K562 (cell line): Measurements from ENCODE around the gene CYS1. TPM values are rescaled to one million over a fixed set of nuclear protein-coding genes. Genes with fewer than 3 reads are reported as not detected.

Experiments used
- CREB5 ChIP-seq: fragments of 250-450 bp; sonication (Bioruptor Pico); IDR thresholded peaks from 2 replicates; pipeline ENCODE4 v1.5.0; 2020; ENCODE audit warnings: mild to moderate bottlenecking
- FOXM1 ChIP-seq, 2 experiments: fragments of 450-650 bp in 1 of 2; sonication (generic) in 1 of 2; formaldehyde crosslinking in 1 of 2; IDR thresholded peaks; 2 replicates each; pipeline versions ENCODE4 v1.6.1 to v1.9.0; 2017 to 2022; ENCODE audit warnings: low read depth in 2 of 2, mild to moderate bottlenecking in 2 of 2, missing genetic modification reagents in 1 of 2, moderate library complexity in 1 of 2
- GABPA ChIP-seq: fragments of 200-800 bp; sonication (Bioruptor generic); conservative IDR thresholded peaks from 2 replicates; pipeline ENCODE4 v1.6.1; 2016; ENCODE audit warnings: low read depth, missing genetic modification characterization, missing compliant biosample characterization
- POU5F1 ChIP-seq: fragments of 150-350 bp; IDR thresholded peaks from 2 replicates; pipeline ENCODE4 v1.6.1; 2014; ENCODE audit warnings: borderline replicate concordance, low read length, low read depth, mild to moderate bottlenecking; ENCODE audit not compliant: partially characterized antibody
- RBM17 ChIP-seq: fragments of 200-400 bp; formaldehyde crosslinking; IDR thresholded peaks from 2 replicates; pipeline ENCODE4 v1.6.1; 2017; ENCODE audit warnings: low read depth, mild to moderate bottlenecking, low read length, borderline replicate concordance
- RBM34 ChIP-seq: fragments of 200-400 bp; formaldehyde crosslinking; IDR thresholded peaks from 2 replicates; pipeline ENCODE4 v1.6.1; 2018; ENCODE audit warnings: low read length, borderline replicate concordance; ENCODE audit not compliant: insufficient read depth
- SMARCA4 ChIP-seq: fragments of 450-650 bp; IDR thresholded peaks from 2 replicates; pipeline ENCODE4 v1.6.1; 2016
- TEAD4 ChIP-seq, 2 experiments: sonication (generic) in 1 of 2; formaldehyde crosslinking in 1 of 2; IDR thresholded peaks; 2 replicates each; pipeline versions ENCODE4 v1.6.1 to v1.8.0; 2012 to 2022; ENCODE audit warnings: borderline replicate concordance in 1 of 2, inconsistent platforms in 1 of 2, low read length in 1 of 2, mild to moderate bottlenecking in 1 of 2, missing genetic modification reagents in 1 of 2
- USF2 ChIP-seq: sonication (generic); formaldehyde crosslinking; IDR thresholded peaks from 2 replicates; pipeline ENCODE4 v1.5.0; 2020; ENCODE audit warnings: missing genetic modification reagents
- ZBTB12 ChIP-seq: fragments of 250-450 bp; sonication (Bioruptor Pico); IDR thresholded peaks from 2 replicates; pipeline ENCODE4 v1.4.0; 2020
- ZBTB2 ChIP-seq: fragments of 450-650 bp; IDR thresholded peaks from 2 replicates; pipeline ENCODE4 v1.6.1; 2016; ENCODE audit warnings: antibody characterized with exemption
- ZKSCAN3 ChIP-seq: fragments of 250-450 bp; sonication (Bioruptor Pico); IDR thresholded peaks from 2 replicates; pipeline ENCODE4 v1.4.0; 2020
- ZNF197 ChIP-seq: fragments of 200-800 bp; sonication (Bioruptor generic); IDR thresholded peaks from 2 replicates; pipeline ENCODE4 v1.6.1; 2016; ENCODE audit warnings: low read depth, missing genetic modification characterization, missing compliant biosample characterization
- ZNF551 ChIP-seq: fragments of 250-450 bp; sonication (Bioruptor Pico); IDR thresholded peaks from 2 replicates; pipeline ENCODE4 v1.5.0; 2021; ENCODE audit warnings: mild to moderate bottlenecking, moderate library complexity
- ZNF592 ChIP-seq: fragments of 450-650 bp; IDR thresholded peaks from 2 replicates; pipeline ENCODE4 v1.6.1; 2017; ENCODE audit warnings: antibody characterized with exemption, mild to moderate bottlenecking
- ZNF644 ChIP-seq: fragments of 200-800 bp; sonication (Bioruptor generic); IDR thresholded peaks from 2 replicates; pipeline ENCODE4 v1.6.1; 2016; ENCODE audit warnings: low read depth, missing genetic modification characterization, missing compliant biosample characterization
- ZNF76 ChIP-seq: fragments of 250-450 bp; sonication (Bioruptor Pico); IDR thresholded peaks from 2 replicates; pipeline ENCODE4 v1.4.0; 2020; ENCODE audit warnings: mild to moderate bottlenecking, moderate library complexity, borderline replicate concordance
- polyA plus RNA-seq, 8 experiments: library from polyadenylated mRNA; depleted of rRNA in 4 of 8; stranded (reverse) in 5 of 8; unstranded in 3 of 8; fragments of >200 nt; fragmentation: Nextera tagmentation in 2 of 8; fragmentation: Illumina TruSeq in 1 of 8; extraction: Ambion mirVana in 2 of 8; extraction: Trizol in 1 of 8; gene quantifications; 2 replicates each; pipeline versions ENCODE4 v1.2.1 to v1.2.3, GENCODE V29; 2011 to 2014; ENCODE audit warnings: inconsistent platforms in 1 of 8, missing spikeins in 1 of 8
- total RNA-seq, 7 experiments: library from RNA; depleted of rRNA in 6 of 7; stranded (reverse); fragments of >200 nt in 6 of 7; fragmentation: Illumina TruSeq in 2 of 7; extraction: Trizol in 2 of 7; gene quantifications; 2 replicates each; pipeline versions ENCODE4 v1.2.1 to v1.2.3, GENCODE V29; 2011 to 2021; ENCODE audit warnings: low replicate concordance in 1 of 7

CYS1 gene
- total and polyA plus RNA-seq, 9 of the 15 experiments (the other 6 are each of a cell fraction or from before 2014, with no cell fraction given): 0.11 to 0.13 TPM; not detected in 7

- TF ChIP-seq TEAD4 (IDR thresholded peaks at IDR 0.05; ENCODE audit: low read length) (no peak; the same call in 1 of the 2 replicates), TEAD4 (CRISPR knock-in tag; IDR thresholded peaks at IDR 0.05; ENCODE audit: borderline replicate concordance) (no peak), ZNF644 (no peak), ZNF592 (no peak), SMARCA4 (peak; percentile 63), RBM17 (no peak), ZNF76 (no peak), GABPA (tag) (peak; percentile 23; the same call in 1 of the 2 replicates), FOXM1 (IDR thresholded peaks at IDR 0.05; ENCODE audit: low read depth) (no peak), FOXM1 (CRISPR knock-in tag; IDR thresholded peaks at IDR 0.05; ENCODE audit: low read depth) (no peak), POU5F1 (no peak), USF2 (CRISPR knock-in tag) (no peak), ZKSCAN3 (no peak), RBM34 (no peak), ZNF197 (CRISPR knock-in tag) (no peak), ZBTB12 (no peak), CREB5 (no peak), ZNF551 (no peak), ZBTB2 (no peak)
Measured at GRCh38 chr2:10057231-10058107, 22.7 kb downstream of the CYS1 start (continued).
